GM23338 (cell line): Measurements from ENCODE around the gene KLK1. TPM values are rescaled to one million over a fixed set of nuclear protein-coding genes. Genes with fewer than 3 reads are reported as not detected.

Experiments used
- ATAC-seq: fragments of 200-7000 bp; cut with Tn5 transposase; 3 replicates; pipeline ENCODE4 v1.9.1; 2020
- DNase-seq: peaks from one replicate; pipeline ENCODE4 v3.0.0-alpha.2; 2015; ENCODE audit warnings: low spot score
- H2AFZ ChIP-seq: fragments of 200-600 bp; sonication (generic); 2 replicates; pipeline ENCODE4 v1.8.0; 2016; ENCODE audit warnings: antibody characterized with exemption, mild to moderate bottlenecking, moderate library complexity
- H3F3A ChIP-seq: fragments of 200-600 bp; sonication (generic); replicated peaks from 2 replicates; pipeline ENCODE4 v1.8.0; 2017; ENCODE audit warnings: antibody characterized with exemption, mixed run types, low read depth
- H3K27ac ChIP-seq: fragments of 200-600 bp; sonication (generic); 2 replicates; pipeline ENCODE4 v1.6.1; 2016; ENCODE audit warnings: low read depth
- H3K27me3 ChIP-seq: fragments of 200-600 bp; sonication (generic); 2 replicates; pipeline ENCODE4 v1.8.0; 2016; ENCODE audit warnings: mild to moderate bottlenecking, mixed run types, moderate library complexity; ENCODE audit not compliant: insufficient read depth
- H3K36me3 ChIP-seq: fragments of 200-600 bp; sonication (generic); 2 replicates; pipeline ENCODE4 v1.8.0; 2016; ENCODE audit warnings: mild to moderate bottlenecking; ENCODE audit not compliant: insufficient read depth
- H3K4me1 ChIP-seq: fragments of 200-600 bp; sonication (generic); 2 replicates; pipeline ENCODE4 v1.8.0; 2016; ENCODE audit warnings: mild to moderate bottlenecking, moderate library complexity; ENCODE audit not compliant: insufficient read depth
- H3K4me2 ChIP-seq: fragments of 200-600 bp; sonication (generic); 2 replicates; pipeline ENCODE4 v1.7.1; 2017; ENCODE audit warnings: mixed run types
- H3K4me3 ChIP-seq: fragments of 200-600 bp; sonication (generic); 2 replicates; pipeline ENCODE4 v1.6.1; 2016; ENCODE audit warnings: mixed run types
- H3K79me2 ChIP-seq: fragments of 200-600 bp; sonication (generic); replicated peaks from 2 replicates; pipeline ENCODE4 v1.8.0; 2017; ENCODE audit warnings: mild to moderate bottlenecking; ENCODE audit not compliant: insufficient read depth
- H3K9me2 ChIP-seq: fragments of 200-600 bp; sonication (generic); 2 replicates; pipeline ENCODE4 v1.8.0; 2017; ENCODE audit not compliant: insufficient read depth
- H4K20me1 ChIP-seq: fragments of 200-600 bp; sonication (generic); replicated peaks from 2 replicates; pipeline ENCODE4 v1.8.0; 2017; ENCODE audit warnings: mild to moderate bottlenecking; ENCODE audit not compliant: insufficient read depth
- H3K27ac Mint-ChIP-seq: 2 replicates; pipeline ENCODE4 v1.8.0; 2020; ENCODE audit warnings: inconsistent platforms, mild to moderate bottlenecking, moderate library complexity, mixed read lengths
- H3K27me3 Mint-ChIP-seq: 3 replicates; pipeline ENCODE4 v1.8.0; 2022; ENCODE audit warnings: low read depth, mild to moderate bottlenecking, moderate library complexity, mixed read lengths, inconsistent platforms; ENCODE audit not compliant: insufficient read depth, poor library complexity
- H3K36me3 Mint-ChIP-seq: 3 replicates; pipeline ENCODE4 v1.8.0; 2021; ENCODE audit warnings: low read depth, mild to moderate bottlenecking, inconsistent platforms, moderate library complexity, mixed read lengths
- H3K4me1 Mint-ChIP-seq: 3 replicates; pipeline ENCODE4 v1.8.0; 2020; ENCODE audit warnings: mild to moderate bottlenecking, inconsistent platforms, mixed read lengths
- H3K4me3 Mint-ChIP-seq: 3 replicates; pipeline ENCODE4 v1.8.0; 2021; ENCODE audit warnings: moderate library complexity, mild to moderate bottlenecking, inconsistent platforms, mixed read lengths
- H3K9me3 Mint-ChIP-seq: 3 replicates; pipeline ENCODE4 v1.8.0; 2020; ENCODE audit warnings: moderate library complexity, mild to moderate bottlenecking, inconsistent platforms, mixed read lengths
- EZH2 ChIP-seq: fragments of 200-600 bp; sonication (generic); IDR thresholded peaks from one replicate; pipeline ENCODE4 v1.8.0; 2017; ENCODE audit warnings: antibody characterized with exemption, mild to moderate bottlenecking, low read depth; ENCODE audit not compliant: unreplicated experiment
- EZH2phosphoT487 ChIP-seq: fragments of 200-600 bp; sonication (generic); IDR thresholded peaks from one replicate; pipeline ENCODE4 v1.8.1; 2018; ENCODE audit warnings: antibody characterized with exemption; ENCODE audit not compliant: unreplicated experiment
- JUNB ChIP-seq: IDR thresholded peaks from one replicate; pipeline ENCODE4 v1.6.1; 2016; ENCODE audit warnings: antibody characterized with exemption; ENCODE audit not compliant: unreplicated experiment
- POLR2AphosphoS5 ChIP-seq: IDR thresholded peaks from 2 replicates; pipeline ENCODE4 v1.6.1; 2016; ENCODE audit warnings: antibody characterized with exemption, low read depth
- STAT1 ChIP-seq: IDR thresholded peaks from one replicate; pipeline ENCODE4 v1.6.1; 2016; ENCODE audit warnings: antibody characterized with exemption; ENCODE audit not compliant: unreplicated experiment
- ZNF114 ChIP-seq: fragments of 250-450 bp; sonication (Bioruptor Pico); IDR thresholded peaks from 2 replicates; pipeline ENCODE4 v1.5.0; 2020; ENCODE audit warnings: mild to moderate bottlenecking, moderate library complexity
- polyA plus RNA-seq: library from polyadenylated mRNA; unstranded; fragments of >200 nt; fragmentation: Nextera tagmentation; extraction: Ambion mirVana; gene quantifications from 2 replicates; pipeline ENCODE4 v1.2.1, GENCODE V29; 2016
- total RNA-seq: library from RNA; depleted of rRNA; stranded (reverse); fragments of >200 nt; shearing (Covaris generic); gene quantifications from 2 replicates; pipeline ENCODE4 v1.2.3, GENCODE V29; 2014
- TF ChIP-seq, protein P1 (sequence below): fragments of 250-450 bp; sonication (Bioruptor Pico); IDR thresholded peaks from 2 replicates; pipeline ENCODE4 v1.5.0; 2020; ENCODE audit warnings: mild to moderate bottlenecking, moderate library complexity

KLK1 gene
- total and polyA plus RNA-seq, 2 experiments from 2014 or later: 0.31 to 3.0 TPM

DNA sequence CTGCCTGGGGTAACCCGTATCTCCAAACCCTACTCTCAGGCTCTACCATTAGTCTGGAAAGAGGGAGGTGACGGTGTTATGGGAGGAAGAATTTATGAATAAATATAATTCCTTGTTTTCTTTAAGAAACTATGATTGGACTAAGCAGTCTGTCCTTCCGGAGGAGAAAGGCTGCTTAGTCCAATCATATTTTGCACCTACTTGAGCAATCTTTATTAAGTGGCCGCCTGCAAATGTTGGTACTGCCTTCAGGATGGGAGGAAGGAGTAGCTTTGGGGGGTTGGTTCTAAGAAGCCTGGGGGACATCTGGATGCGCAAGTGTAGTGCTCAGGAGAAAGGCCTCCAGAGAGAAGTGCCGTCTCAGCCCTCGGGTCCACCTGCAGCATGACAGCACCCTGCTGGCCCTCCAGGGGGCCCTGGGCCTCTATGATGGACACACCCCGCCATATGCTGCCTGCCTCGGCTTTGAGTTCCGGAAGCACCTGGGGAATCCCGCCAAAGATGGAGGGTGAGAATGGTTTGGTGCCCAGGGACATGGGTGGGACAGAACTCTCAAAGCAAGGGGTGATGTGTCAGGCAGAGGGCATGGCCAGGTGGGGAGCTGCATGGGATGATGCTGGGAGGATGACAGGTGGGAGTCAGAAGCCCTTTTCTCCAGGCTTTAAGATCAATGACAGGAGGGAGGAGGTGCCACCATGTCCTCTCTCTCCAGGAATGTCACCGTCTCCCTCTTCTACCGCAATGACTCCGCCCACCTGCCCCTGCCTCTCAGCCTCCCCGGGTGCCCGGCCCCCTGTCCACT, 29.3 kb downstream of the KLK1 start (continued):
- TF ChIP-seq, protein P1, sequence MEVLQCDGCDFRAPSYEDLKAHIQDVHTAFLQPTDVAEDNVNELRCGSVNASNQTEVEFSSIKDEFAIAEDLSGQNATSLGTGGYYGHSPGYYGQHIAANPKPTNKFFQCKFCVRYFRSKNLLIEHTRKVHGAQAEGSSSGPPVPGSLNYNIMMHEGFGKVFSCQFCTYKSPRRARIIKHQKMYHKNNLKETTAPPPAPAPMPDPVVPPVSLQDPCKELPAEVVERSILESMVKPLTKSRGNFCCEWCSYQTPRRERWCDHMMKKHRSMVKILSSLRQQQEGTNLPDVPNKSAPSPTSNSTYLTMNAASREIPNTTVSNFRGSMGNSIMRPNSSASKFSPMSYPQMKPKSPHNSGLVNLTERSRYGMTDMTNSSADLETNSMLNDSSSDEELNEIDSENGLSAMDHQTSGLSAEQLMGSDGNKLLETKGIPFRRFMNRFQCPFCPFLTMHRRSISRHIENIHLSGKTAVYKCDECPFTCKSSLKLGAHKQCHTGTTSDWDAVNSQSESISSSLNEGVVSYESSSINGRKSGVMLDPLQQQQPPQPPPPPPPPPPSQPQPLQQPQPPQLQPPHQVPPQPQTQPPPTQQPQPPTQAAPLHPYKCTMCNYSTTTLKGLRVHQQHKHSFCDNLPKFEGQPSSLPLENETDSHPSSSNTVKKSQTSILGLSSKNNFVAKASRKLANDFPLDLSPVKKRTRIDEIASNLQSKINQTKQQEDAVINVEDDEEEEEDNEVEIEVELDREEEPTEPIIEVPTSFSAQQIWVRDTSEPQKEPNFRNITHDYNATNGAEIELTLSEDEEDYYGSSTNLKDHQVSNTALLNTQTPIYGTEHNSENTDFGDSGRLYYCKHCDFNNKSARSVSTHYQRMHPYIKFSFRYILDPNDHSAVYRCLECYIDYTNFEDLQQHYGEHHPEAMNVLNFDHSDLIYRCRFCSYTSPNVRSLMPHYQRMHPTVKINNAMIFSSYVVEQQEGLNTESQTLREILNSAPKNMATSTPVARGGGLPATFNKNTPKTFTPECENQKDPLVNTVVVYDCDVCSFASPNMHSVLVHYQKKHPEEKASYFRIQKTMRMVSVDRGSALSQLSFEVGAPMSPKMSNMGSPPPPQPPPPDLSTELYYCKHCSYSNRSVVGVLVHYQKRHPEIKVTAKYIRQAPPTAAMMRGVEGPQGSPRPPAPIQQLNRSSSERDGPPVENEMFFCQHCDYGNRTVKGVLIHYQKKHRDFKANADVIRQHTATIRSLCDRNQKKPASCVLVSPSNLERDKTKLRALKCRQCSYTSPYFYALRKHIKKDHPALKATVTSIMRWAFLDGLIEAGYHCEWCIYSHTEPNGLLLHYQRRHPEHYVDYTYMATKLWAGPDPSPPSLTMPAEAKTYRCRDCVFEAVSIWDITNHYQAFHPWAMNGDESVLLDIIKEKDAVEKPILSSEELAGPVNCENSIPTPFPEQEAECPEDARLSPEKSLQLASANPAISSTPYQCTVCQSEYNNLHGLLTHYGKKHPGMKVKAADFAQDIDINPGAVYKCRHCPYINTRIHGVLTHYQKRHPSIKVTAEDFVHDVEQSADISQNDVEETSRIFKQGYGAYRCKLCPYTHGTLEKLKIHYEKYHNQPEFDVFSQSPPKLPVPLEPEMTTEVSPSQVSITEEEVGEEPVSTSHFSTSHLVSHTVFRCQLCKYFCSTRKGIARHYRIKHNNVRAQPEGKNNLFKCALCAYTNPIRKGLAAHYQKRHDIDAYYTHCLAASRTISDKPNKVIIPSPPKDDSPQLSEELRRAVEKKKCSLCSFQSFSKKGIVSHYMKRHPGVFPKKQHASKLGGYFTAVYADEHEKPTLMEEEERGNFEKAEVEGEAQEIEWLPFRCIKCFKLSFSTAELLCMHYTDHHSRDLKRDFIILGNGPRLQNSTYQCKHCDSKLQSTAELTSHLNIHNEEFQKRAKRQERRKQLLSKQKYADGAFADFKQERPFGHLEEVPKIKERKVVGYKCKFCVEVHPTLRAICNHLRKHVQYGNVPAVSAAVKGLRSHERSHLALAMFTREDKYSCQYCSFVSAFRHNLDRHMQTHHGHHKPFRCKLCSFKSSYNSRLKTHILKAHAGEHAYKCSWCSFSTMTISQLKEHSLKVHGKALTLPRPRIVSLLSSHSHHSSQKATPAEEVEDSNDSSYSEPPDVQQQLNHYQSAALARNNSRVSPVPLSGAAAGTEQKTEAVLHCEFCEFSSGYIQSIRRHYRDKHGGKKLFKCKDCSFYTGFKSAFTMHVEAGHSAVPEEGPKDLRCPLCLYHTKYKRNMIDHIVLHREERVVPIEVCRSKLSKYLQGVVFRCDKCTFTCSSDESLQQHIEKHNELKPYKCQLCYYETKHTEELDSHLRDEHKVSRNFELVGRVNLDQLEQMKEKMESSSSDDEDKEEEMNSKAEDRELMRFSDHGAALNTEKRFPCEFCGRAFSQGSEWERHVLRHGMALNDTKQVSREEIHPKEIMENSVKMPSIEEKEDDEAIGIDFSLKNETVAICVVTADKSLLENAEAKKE (CRISPR knock-in tag): no peak
- TF ChIP-seq POLR2AphosphoS5: no peak
- TF ChIP-seq ZNF114 (CRISPR knock-in tag): no peak

DNA sequence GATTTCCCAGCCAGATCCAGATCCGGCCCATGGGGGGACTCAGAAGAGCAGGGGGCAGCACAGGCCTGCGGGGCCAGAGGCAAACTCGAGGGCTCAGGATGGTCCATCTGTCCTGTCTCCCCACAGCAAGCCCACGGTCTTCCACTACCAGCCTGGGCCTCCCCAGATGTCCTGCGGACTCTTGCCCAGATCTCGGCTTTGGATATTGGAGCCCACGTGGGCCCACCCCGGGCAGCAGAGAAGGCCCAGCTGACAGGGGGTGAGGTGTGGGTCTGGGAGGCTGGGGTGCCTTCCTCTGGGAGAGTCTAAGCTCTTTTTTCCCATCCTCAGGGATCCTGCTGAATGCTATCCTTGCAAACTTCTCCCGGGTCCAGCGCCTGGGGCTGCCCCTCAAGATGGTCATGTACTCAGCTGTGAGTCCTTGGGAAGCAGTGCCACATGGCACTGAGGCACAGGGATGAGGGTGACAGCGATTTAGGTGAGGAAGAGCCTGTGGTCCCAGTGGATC, 30.0 kb downstream of the KLK1 start:
- Mint-ChIP-seq H3K4me3 (no peak overlapping the region), H3K36me3 (peaks cover 27% of the 10 kb centered on the region), H3K4me1 (peaks cover 6% of the 10 kb centered on the region; the same call in 2 of the 3 replicates), H3K9me3 (peaks cover 6% of the 10 kb centered on the region), H3K27ac (no peak overlapping the region), H3K27me3 (peaks cover 38% of the 10 kb centered on the region)
- Histone ChIP-seq H3K4me2 (0 out of 2 replicates have a peak overlapping the region, but pooled peaks have one; percentile 38), H3K79me2 (no peaks in the 10 kb centered on the region), H3K36me3 (peaks cover 7% of the 10 kb centered on the region; the same call in 1 of the 2 replicates), H3K27ac (no peak overlapping the region), H3F3A (peaks cover 35% of the 10 kb centered on the region), H3K9me2 (no peaks in the 10 kb centered on the region), H3K4me3 (no peak overlapping the region), H4K20me1 (peaks cover 32% of the 10 kb centered on the region), H2AFZ (no peak overlapping the region), H3K4me1 (peaks cover 9% of the 10 kb centered on the region), H3K27me3 (no peaks in the 10 kb centered on the region)
- ATAC-seq: no peak
- DNase-seq: no peak
- no peak for TF ChIP-seq EZH2phosphoT487
- TF ChIP-seq EZH2: no peak
- TF ChIP-seq, protein P1 (CRISPR knock-in tag): no peak
- no peak for TF ChIP-seq JUNB
- no peak for TF ChIP-seq ZNF114 (CRISPR knock-in tag)
- no peak for TF ChIP-seq STAT1
